GM12875 (cell line): ENCODE measurements around the gene UQCRC2.

Experiments used
- H3K4me3 ChIP-seq: one replicate; pipeline ENCODE4 v1.5.1; 2011; ENCODE audit warnings: low read depth, low read length, control low read depth
- CTCF ChIP-seq: IDR thresholded peaks from 2 replicates; pipeline ENCODE4 v1.5.1; 2011; ENCODE audit warnings: low read depth, mild to moderate bottlenecking, control low read depth, inconsistent platforms, low read length, moderate library complexity, borderline replicate concordance; ENCODE audit not compliant: insufficient read depth

The UQCRC2 gene

GRCh38 chr16:21962475-21962874 lies 9.3 kb downstream of the UQCRC2 start:
- TF ChIP-seq CTCF = no peak
- H3K4me3 ChIP-seq = no peak overlapping the region

- no peak overlapping the region for H3K4me3 ChIP-seq
- no peak for TF ChIP-seq CTCF
Measured at GRCh38 chr16:21963887-21964286, 10.7 kb downstream of the UQCRC2 start.

- TF ChIP-seq CTCF = no peak
- H3K4me3 ChIP-seq = no peak overlapping the region
Measured at GRCh38 chr16:21964353-21964752, 11.2 kb downstream of the UQCRC2 start.

- no peak overlapping the region for H3K4me3 ChIP-seq
- TF ChIP-seq CTCF = no peak
Measured at GRCh38 chr16:21971856-21972255, 18.7 kb downstream of the UQCRC2 start.

- TF ChIP-seq CTCF = no peak
- no peak overlapping the region for H3K4me3 ChIP-seq
Measured at GRCh38 chr16:21973945-21974344, 20.8 kb downstream of the UQCRC2 start.

- TF ChIP-seq CTCF = no peak
- no peak overlapping the region for H3K4me3 ChIP-seq
Measured at GRCh38 chr16:21980032-21980431, 26.9 kb downstream of the UQCRC2 start.

GRCh38 chr16:21982108-21982507 lies 28.9 kb downstream of the UQCRC2 start:
- H3K4me3 ChIP-seq = no peak overlapping the region
- no peak for TF ChIP-seq CTCF
